ENCODE measurements around the gene WDPCP. TPM values are rescaled to one million over a fixed set of nuclear protein-coding genes. Genes with fewer than 3 reads are reported as not detected.
"Not testable (repeated sequence)": the region's sequence is repeated elsewhere in the genome, so short reads cannot be mapped to it uniquely, and the experiment has no call there.

The WDPCP gene
- polyA plus RNA-seq, 1 donor from 2014 or later = 8.9 TPM

- not testable (repeated sequence) for H2AFZ ChIP-seq (ENCODE audit: low read depth, low read length); H3F3A ChIP-seq (ENCODE audit: insufficient read depth, low read length, poor library complexity, severe bottlenecking); H3K36me3 ChIP-seq (ENCODE audit: insufficient read depth, low read length); H3K9me3 ChIP-seq (ENCODE audit: low read length); H3K79me2 ChIP-seq (replicated peaks; ENCODE audit: insufficient read depth, low read length); H3K27me3 ChIP-seq (ENCODE audit: insufficient read depth, low read depth, low read length); H4K20me1 ChIP-seq (ENCODE audit: insufficient read depth); H3K9ac ChIP-seq (ENCODE audit: low read length); H3K9me2 ChIP-seq (ENCODE audit: insufficient read depth, low read length); H3K4me3 ChIP-seq (ENCODE audit: low read length); H3K27ac ChIP-seq (ENCODE audit: low read length); H3K4me2 ChIP-seq (ENCODE audit: low read length)
These were observed 264.6 kb downstream of the WDPCP start for GRCh38 chr2:63323662-63324061.

- not testable (repeated sequence) for H3K4me2 ChIP-seq (ENCODE audit: low read length); H3K9ac ChIP-seq (ENCODE audit: low read length); H3K27me3 ChIP-seq (ENCODE audit: insufficient read depth, low read depth, low read length); H3K9me2 ChIP-seq (ENCODE audit: insufficient read depth, low read length); H3K9me3 ChIP-seq (ENCODE audit: low read length); H4K20me1 ChIP-seq (ENCODE audit: insufficient read depth); H2AFZ ChIP-seq (ENCODE audit: low read depth, low read length); H3K4me3 ChIP-seq (ENCODE audit: low read length); H3F3A ChIP-seq (ENCODE audit: insufficient read depth, low read length, poor library complexity, severe bottlenecking); H3K36me3 ChIP-seq (ENCODE audit: insufficient read depth, low read length); H3K27ac ChIP-seq (ENCODE audit: low read length); H3K79me2 ChIP-seq (replicated peaks; ENCODE audit: insufficient read depth, low read length)
These were observed 266.3 kb downstream of the WDPCP start for GRCh38 chr2:63321973-63322372.

DNA sequence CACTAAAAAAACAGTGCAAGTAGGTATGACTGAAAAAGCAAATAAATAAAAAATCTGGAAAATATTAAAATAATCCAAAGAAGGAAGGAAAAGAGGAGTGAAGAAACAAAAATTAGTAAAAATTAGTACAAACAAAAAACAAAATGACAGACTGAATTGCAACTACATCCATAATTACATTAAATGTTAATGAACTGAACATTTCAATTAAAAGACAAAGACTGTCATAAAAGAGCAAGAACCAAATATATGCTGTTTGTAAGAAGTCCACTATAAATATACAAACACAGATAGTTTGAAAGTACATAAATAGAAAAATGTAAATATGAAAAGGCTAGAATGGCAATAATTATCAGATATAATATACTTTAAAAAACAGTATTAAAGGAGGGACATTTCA, 267.6 kb downstream of the WDPCP start:
- H3K36me3 ChIP-seq (ENCODE audit: insufficient read depth, low read length) = no peaks in the 10 kb centered on the region
- H3K4me3 ChIP-seq (ENCODE audit: low read length) = no peak overlapping the region
- H3K27me3 ChIP-seq (ENCODE audit: insufficient read depth, low read depth, low read length) = no peaks in the 10 kb centered on the region
- H3K9me3 ChIP-seq (ENCODE audit: low read length) = no peaks in the 10 kb centered on the region
- H3K9me2 ChIP-seq (ENCODE audit: insufficient read depth, low read length) = no peaks in the 10 kb centered on the region
- no peaks in the 10 kb centered on the region for H4K20me1 ChIP-seq (ENCODE audit: insufficient read depth)
- H3K79me2 ChIP-seq (replicated peaks; ENCODE audit: insufficient read depth, low read length) = no peaks in the 10 kb centered on the region
- H3K4me2 ChIP-seq (ENCODE audit: low read length) = no peak overlapping the region
- H2AFZ ChIP-seq (ENCODE audit: low read depth, low read length) = no peak overlapping the region
- H3K9ac ChIP-seq (ENCODE audit: low read length) = no peak overlapping the region
- no peak for TF ChIP-seq EZH2 (IDR thresholded peaks at IDR 0.05; ENCODE audit: borderline replicate concordance, insufficient read depth, low read length, poor library complexity, severe bottlenecking)
- H3F3A ChIP-seq (ENCODE audit: insufficient read depth, low read length, poor library complexity, severe bottlenecking) = no peaks in the 10 kb centered on the region
- H3K27ac ChIP-seq (ENCODE audit: low read length) = no peak overlapping the region

DNA sequence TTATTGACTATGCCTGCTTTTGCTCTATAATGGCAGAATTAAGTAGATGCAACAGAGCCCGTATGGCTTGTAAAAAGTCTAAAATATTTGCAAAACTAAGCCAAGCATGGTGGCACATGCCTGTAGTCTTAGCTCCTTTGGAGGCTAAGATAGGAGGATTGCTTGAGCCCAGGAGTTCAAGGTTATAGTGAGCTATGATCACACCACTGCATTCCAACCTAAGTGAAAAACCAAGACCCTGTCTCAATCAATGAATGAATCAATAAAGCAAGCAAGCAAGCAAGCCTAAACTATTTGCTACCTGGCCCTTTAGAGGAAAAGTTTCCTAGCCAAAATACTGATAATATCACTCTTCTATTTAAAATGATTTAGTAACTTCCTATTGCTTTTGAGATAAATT, 277.7 kb downstream of the WDPCP start:
- Histone ChIP-seq H3K27me3 (ENCODE audit: insufficient read depth, low read depth, low read length) (no peaks in the 10 kb centered on the region), H3K9ac (ENCODE audit: low read length) (no peak overlapping the region), H3K9me2 (ENCODE audit: insufficient read depth, low read length) (no peaks in the 10 kb centered on the region), H3K4me2 (ENCODE audit: low read length) (no peak overlapping the region), H4K20me1 (ENCODE audit: insufficient read depth) (no peaks in the 10 kb centered on the region), H3K79me2 (replicated peaks; ENCODE audit: insufficient read depth, low read length) (no peaks in the 10 kb centered on the region), H3F3A (ENCODE audit: insufficient read depth, low read length, poor library complexity, severe bottlenecking) (no peaks in the 10 kb centered on the region), H3K36me3 (ENCODE audit: insufficient read depth, low read length) (no peaks in the 10 kb centered on the region), H3K27ac (ENCODE audit: low read length) (no peak overlapping the region), H2AFZ (ENCODE audit: low read depth, low read length) (no peak overlapping the region), H3K4me3 (ENCODE audit: low read length) (no peak overlapping the region), H3K9me3 (ENCODE audit: low read length) (no peaks in the 10 kb centered on the region)
- TF ChIP-seq POLR2AphosphoS5 (IDR thresholded peaks at IDR 0.05) (no peak), EZH2 (IDR thresholded peaks at IDR 0.05; ENCODE audit: borderline replicate concordance, insufficient read depth, low read length, poor library complexity, severe bottlenecking) (no peak), EP300 (conservative IDR thresholded peaks at IDR 0.05; ENCODE audit: poor library complexity, severe bottlenecking) (no peak), TAF1 (IDR thresholded peaks at IDR 0.05; ENCODE audit: low read depth) (no peak), SMC3 (conservative IDR thresholded peaks at IDR 0.05; ENCODE audit: poor library complexity) (no peak), MXI1 (conservative IDR thresholded peaks at IDR 0.05; ENCODE audit: poor library complexity, severe bottlenecking) (no peak), CTCF (IDR thresholded peaks at IDR 0.05; ENCODE audit: poor library complexity, severe bottlenecking) (no peak)

All from neural cell (in vitro differentiated cells).